WTC11 (cell line): ENCODE measurements around the gene TSC22D4. TPM values are rescaled to one million over a fixed set of nuclear protein-coding genes. Genes with fewer than 3 reads are reported as not detected.

Experiments
- AR ChIP-seq: fragments of 250-450 bp; sonication (Bioruptor Pico); IDR thresholded peaks from 2 replicates; pipeline ENCODE4 v1.9.0; 2021; ENCODE audit warnings: mild to moderate bottlenecking
- CREM ChIP-seq: sonication (generic); formaldehyde crosslinking; IDR thresholded peaks from 2 replicates; pipeline ENCODE4 v1.8.1; 2022; ENCODE audit warnings: mild to moderate bottlenecking, missing genetic modification reagents, moderate library complexity
- ELF4 ChIP-seq: sonication (generic); formaldehyde crosslinking; IDR thresholded peaks from 2 replicates; pipeline ENCODE4 v1.8.1; 2022; ENCODE audit warnings: low read depth, mild to moderate bottlenecking, moderate library complexity, missing genetic modification reagents
- GABPB1 ChIP-seq: sonication (generic); formaldehyde crosslinking; IDR thresholded peaks from 2 replicates; pipeline ENCODE4 v1.8.1; 2023; ENCODE audit warnings: mild to moderate bottlenecking, missing genetic modification reagents
- NR3C1 ChIP-seq: sonication (generic); formaldehyde crosslinking; conservative IDR thresholded peaks from 2 replicates; pipeline ENCODE4 v1.8.1; 2023; ENCODE audit warnings: low read depth, mild to moderate bottlenecking, missing genetic modification reagents
- RORB ChIP-seq: fragments of 250-450 bp; sonication (Bioruptor Pico); IDR thresholded peaks from 2 replicates; pipeline ENCODE4 v1.9.0; 2021; ENCODE audit warnings: mild to moderate bottlenecking
- SOX15 ChIP-seq: fragments of 250-450 bp; sonication (Bioruptor Pico); IDR thresholded peaks from 2 replicates; pipeline ENCODE4 v1.9.0; 2021; ENCODE audit warnings: mild to moderate bottlenecking
- STAT6 ChIP-seq: sonication (generic); formaldehyde crosslinking; conservative IDR thresholded peaks from 2 replicates; pipeline ENCODE4 v1.8.1; 2023; ENCODE audit warnings: mild to moderate bottlenecking, low read depth, missing genetic modification reagents, moderate library complexity
- TP53 ChIP-seq: sonication (generic); formaldehyde crosslinking; IDR thresholded peaks from 2 replicates; pipeline ENCODE4 v1.8.1; 2023; ENCODE audit warnings: mild to moderate bottlenecking, missing genetic modification reagents
- ZNF138 ChIP-seq: sonication (generic); formaldehyde crosslinking; conservative IDR thresholded peaks from 2 replicates; pipeline ENCODE4 v1.8.1; 2022; ENCODE audit warnings: mild to moderate bottlenecking, moderate library complexity, missing genetic modification reagents
- ZNF263 ChIP-seq: sonication (generic); formaldehyde crosslinking; IDR thresholded peaks from 2 replicates; pipeline ENCODE4 v1.8.1; 2022; ENCODE audit warnings: low read depth, mild to moderate bottlenecking, moderate library complexity, missing genetic modification reagents
- ZNF416 ChIP-seq: fragments of 250-450 bp; sonication (Bioruptor Pico); IDR thresholded peaks from 2 replicates; pipeline ENCODE4 v1.9.0; 2021; ENCODE audit warnings: mild to moderate bottlenecking, inconsistent platforms
- ZNF671 ChIP-seq: fragments of 250-450 bp; sonication (Bioruptor Pico); IDR thresholded peaks from 2 replicates; pipeline ENCODE4 v1.8.0; 2021; ENCODE audit warnings: mild to moderate bottlenecking
- total RNA-seq: library from RNA; stranded (reverse); gene quantifications from 3 replicates; pipeline ENCODE4 v1.2.3, GENCODE V29; 2021
- TF ChIP-seq, protein P1 (sequence below): sonication (generic); formaldehyde crosslinking; IDR thresholded peaks from 2 replicates; pipeline ENCODE4 v1.8.1; 2022; ENCODE audit warnings: low read depth, mild to moderate bottlenecking, moderate library complexity, missing genetic modification reagents, borderline replicate concordance
- TF ChIP-seq, protein P2 (sequence below): sonication (generic); formaldehyde crosslinking; IDR thresholded peaks from 2 replicates; pipeline ENCODE4 v1.8.0; 2023; ENCODE audit warnings: mild to moderate bottlenecking, missing genetic modification reagents
- TF ChIP-seq, protein P3 (sequence below): sonication (generic); formaldehyde crosslinking; IDR thresholded peaks from 2 replicates; pipeline ENCODE4 v1.8.1; 2023; ENCODE audit warnings: mild to moderate bottlenecking, missing genetic modification reagents, moderate library complexity
- TF ChIP-seq, protein P4 (sequence below): sonication (generic); formaldehyde crosslinking; IDR thresholded peaks from 2 replicates; pipeline ENCODE4 v1.8.0; 2022; ENCODE audit warnings: missing genetic modification reagents
- TF ChIP-seq, protein P5 (sequence below): sonication (generic); formaldehyde crosslinking; IDR thresholded peaks from 2 replicates; pipeline ENCODE4 v1.8.0; 2023; ENCODE audit warnings: missing genetic modification reagents, mild to moderate bottlenecking, borderline replicate concordance
- TF ChIP-seq, protein P6 (sequence below): sonication (generic); formaldehyde crosslinking; IDR thresholded peaks from 2 replicates; pipeline ENCODE4 v1.8.0; 2022; ENCODE audit warnings: mild to moderate bottlenecking, missing genetic modification reagents

The TSC22D4 gene
- total RNA-seq, 1 experiment from 2014 or later: 34.5 TPM

GRCh38 chr7:100483090-100483721, 4.2 kb upstream of the TSC22D4 start (continued):
- TF ChIP-seq, protein P1, sequence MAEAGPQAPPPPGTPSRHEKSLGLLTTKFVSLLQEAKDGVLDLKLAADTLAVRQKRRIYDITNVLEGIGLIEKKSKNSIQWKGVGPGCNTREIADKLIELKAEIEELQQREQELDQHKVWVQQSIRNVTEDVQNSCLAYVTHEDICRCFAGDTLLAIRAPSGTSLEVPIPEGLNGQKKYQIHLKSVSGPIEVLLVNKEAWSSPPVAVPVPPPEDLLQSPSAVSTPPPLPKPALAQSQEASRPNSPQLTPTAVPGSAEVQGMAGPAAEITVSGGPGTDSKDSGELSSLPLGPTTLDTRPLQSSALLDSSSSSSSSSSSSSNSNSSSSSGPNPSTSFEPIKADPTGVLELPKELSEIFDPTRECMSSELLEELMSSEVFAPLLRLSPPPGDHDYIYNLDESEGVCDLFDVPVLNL (CRISPR knock-in tag): no peak
- TF ChIP-seq SOX15 (CRISPR knock-in tag) (no peak), AR (CRISPR knock-in tag) (no peak), ELF4 (CRISPR knock-in tag) (no peak), NR3C1 (no peak), RORB (CRISPR knock-in tag) (no peak), GABPB1 (no peak), STAT6 (CRISPR knock-in tag) (no peak), ZNF671 (CRISPR knock-in tag) (no peak), CREM (peak; percentile 47; the same call in 1 of the 2 replicates), ZNF416 (CRISPR knock-in tag) (no peak), TP53 (CRISPR knock-in tag) (0 out of 2 replicates have a peak, but pooled peaks have one; percentile 41), ZNF263 (CRISPR knock-in tag) (no peak), ZNF138 (CRISPR knock-in tag) (no peak)
- TF ChIP-seq, protein P2, sequence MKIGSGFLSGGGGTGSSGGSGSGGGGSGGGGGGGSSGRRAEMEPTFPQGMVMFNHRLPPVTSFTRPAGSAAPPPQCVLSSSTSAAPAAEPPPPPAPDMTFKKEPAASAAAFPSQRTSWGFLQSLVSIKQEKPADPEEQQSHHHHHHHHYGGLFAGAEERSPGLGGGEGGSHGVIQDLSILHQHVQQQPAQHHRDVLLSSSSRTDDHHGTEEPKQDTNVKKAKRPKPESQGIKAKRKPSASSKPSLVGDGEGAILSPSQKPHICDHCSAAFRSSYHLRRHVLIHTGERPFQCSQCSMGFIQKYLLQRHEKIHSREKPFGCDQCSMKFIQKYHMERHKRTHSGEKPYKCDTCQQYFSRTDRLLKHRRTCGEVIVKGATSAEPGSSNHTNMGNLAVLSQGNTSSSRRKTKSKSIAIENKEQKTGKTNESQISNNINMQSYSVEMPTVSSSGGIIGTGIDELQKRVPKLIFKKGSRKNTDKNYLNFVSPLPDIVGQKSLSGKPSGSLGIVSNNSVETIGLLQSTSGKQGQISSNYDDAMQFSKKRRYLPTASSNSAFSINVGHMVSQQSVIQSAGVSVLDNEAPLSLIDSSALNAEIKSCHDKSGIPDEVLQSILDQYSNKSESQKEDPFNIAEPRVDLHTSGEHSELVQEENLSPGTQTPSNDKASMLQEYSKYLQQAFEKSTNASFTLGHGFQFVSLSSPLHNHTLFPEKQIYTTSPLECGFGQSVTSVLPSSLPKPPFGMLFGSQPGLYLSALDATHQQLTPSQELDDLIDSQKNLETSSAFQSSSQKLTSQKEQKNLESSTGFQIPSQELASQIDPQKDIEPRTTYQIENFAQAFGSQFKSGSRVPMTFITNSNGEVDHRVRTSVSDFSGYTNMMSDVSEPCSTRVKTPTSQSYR (CRISPR knock-in tag): no peak
- TF ChIP-seq, protein P3, sequence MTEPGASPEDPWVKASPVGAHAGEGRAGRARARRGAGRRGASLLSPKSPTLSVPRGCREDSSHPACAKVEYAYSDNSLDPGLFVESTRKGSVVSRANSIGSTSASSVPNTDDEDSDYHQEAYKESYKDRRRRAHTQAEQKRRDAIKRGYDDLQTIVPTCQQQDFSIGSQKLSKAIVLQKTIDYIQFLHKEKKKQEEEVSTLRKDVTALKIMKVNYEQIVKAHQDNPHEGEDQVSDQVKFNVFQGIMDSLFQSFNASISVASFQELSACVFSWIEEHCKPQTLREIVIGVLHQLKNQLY (CRISPR knock-in tag): no peak
- TF ChIP-seq, protein P4, sequence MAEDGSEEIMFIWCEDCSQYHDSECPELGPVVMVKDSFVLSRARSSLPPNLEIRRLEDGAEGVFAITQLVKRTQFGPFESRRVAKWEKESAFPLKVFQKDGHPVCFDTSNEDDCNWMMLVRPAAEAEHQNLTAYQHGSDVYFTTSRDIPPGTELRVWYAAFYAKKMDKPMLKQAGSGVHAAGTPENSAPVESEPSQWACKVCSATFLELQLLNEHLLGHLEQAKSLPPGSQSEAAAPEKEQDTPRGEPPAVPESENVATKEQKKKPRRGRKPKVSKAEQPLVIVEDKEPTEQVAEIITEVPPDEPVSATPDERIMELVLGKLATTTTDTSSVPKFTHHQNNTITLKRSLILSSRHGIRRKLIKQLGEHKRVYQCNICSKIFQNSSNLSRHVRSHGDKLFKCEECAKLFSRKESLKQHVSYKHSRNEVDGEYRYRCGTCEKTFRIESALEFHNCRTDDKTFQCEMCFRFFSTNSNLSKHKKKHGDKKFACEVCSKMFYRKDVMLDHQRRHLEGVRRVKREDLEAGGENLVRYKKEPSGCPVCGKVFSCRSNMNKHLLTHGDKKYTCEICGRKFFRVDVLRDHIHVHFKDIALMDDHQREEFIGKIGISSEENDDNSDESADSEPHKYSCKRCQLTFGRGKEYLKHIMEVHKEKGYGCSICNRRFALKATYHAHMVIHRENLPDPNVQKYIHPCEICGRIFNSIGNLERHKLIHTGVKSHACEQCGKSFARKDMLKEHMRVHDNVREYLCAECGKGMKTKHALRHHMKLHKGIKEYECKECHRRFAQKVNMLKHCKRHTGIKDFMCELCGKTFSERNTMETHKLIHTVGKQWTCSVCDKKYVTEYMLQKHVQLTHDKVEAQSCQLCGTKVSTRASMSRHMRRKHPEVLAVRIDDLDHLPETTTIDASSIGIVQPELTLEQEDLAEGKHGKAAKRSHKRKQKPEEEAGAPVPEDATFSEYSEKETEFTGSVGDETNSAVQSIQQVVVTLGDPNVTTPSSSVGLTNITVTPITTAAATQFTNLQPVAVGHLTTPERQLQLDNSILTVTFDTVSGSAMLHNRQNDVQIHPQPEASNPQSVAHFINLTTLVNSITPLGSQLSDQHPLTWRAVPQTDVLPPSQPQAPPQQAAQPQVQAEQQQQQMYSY (CRISPR knock-in tag): no peak
- TF ChIP-seq, protein P5, sequence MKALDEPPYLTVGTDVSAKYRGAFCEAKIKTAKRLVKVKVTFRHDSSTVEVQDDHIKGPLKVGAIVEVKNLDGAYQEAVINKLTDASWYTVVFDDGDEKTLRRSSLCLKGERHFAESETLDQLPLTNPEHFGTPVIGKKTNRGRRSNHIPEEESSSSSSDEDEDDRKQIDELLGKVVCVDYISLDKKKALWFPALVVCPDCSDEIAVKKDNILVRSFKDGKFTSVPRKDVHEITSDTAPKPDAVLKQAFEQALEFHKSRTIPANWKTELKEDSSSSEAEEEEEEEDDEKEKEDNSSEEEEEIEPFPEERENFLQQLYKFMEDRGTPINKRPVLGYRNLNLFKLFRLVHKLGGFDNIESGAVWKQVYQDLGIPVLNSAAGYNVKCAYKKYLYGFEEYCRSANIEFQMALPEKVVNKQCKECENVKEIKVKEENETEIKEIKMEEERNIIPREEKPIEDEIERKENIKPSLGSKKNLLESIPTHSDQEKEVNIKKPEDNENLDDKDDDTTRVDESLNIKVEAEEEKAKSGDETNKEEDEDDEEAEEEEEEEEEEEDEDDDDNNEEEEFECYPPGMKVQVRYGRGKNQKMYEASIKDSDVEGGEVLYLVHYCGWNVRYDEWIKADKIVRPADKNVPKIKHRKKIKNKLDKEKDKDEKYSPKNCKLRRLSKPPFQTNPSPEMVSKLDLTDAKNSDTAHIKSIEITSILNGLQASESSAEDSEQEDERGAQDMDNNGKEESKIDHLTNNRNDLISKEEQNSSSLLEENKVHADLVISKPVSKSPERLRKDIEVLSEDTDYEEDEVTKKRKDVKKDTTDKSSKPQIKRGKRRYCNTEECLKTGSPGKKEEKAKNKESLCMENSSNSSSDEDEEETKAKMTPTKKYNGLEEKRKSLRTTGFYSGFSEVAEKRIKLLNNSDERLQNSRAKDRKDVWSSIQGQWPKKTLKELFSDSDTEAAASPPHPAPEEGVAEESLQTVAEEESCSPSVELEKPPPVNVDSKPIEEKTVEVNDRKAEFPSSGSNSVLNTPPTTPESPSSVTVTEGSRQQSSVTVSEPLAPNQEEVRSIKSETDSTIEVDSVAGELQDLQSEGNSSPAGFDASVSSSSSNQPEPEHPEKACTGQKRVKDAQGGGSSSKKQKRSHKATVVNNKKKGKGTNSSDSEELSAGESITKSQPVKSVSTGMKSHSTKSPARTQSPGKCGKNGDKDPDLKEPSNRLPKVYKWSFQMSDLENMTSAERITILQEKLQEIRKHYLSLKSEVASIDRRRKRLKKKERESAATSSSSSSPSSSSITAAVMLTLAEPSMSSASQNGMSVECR: no peak
- TF ChIP-seq, protein P6, sequence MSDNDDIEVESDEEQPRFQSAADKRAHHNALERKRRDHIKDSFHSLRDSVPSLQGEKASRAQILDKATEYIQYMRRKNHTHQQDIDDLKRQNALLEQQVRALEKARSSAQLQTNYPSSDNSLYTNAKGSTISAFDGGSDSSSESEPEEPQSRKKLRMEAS (CRISPR knock-in tag): no peak
